ENCODE measurements around the gene TAPBP.
A peak's percentile ranks its signal among the peaks of the same experiment; 100 is the strongest.

TAPBP gene

DNA sequence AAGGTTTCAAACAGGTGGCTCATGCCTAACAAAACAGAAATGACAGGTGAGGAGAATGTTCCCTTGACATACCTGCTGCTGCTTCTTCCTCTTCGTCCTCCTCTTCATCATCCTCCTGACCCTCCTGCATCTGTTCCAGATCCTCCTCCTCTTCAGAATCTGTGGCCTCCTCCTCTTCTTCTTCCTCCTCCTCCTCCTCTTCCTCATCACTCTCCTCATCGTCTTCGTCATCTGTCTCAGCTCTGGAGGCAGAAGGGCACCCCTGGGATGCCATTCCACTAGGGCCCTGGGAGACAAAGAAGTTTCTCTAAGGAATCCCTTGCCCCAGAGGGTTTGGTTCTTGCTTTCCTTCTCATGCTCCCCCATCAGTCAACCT, 6.0 kb upstream of the TAPBP start:
- DNase-seq = no peak

DNA sequence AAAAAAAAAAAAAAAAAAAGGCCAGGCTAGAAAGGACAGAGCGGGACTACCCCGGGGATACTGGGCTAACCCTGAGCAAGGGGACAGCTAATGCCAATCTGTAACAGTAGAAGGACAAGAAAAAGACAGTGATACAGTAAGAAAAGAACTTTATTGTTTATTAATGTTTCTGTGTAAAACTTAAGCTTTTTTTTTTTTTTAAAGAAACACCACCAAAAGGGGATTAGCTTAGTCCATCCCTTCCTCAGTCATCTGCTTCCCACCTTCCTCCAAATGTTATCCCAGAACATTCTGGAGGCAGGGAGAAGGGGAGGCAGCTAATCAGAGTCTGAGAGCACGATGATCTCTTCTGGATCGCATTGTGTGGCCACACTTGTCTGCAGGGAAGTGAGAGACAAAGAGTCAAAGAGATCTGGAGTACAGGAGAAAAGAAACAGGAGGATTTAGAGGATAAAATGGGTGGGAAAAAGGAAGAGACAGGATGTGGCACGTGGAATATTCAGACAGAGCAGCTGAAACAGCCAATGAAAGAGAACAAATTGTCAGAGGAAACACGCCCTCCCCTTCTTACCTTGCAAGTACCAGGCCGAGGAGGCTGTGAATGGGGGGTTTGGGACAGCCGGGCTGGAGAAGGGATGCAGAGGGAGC, 4.7 kb upstream of the TAPBP start:
- no peak for DNase-seq

DNA sequence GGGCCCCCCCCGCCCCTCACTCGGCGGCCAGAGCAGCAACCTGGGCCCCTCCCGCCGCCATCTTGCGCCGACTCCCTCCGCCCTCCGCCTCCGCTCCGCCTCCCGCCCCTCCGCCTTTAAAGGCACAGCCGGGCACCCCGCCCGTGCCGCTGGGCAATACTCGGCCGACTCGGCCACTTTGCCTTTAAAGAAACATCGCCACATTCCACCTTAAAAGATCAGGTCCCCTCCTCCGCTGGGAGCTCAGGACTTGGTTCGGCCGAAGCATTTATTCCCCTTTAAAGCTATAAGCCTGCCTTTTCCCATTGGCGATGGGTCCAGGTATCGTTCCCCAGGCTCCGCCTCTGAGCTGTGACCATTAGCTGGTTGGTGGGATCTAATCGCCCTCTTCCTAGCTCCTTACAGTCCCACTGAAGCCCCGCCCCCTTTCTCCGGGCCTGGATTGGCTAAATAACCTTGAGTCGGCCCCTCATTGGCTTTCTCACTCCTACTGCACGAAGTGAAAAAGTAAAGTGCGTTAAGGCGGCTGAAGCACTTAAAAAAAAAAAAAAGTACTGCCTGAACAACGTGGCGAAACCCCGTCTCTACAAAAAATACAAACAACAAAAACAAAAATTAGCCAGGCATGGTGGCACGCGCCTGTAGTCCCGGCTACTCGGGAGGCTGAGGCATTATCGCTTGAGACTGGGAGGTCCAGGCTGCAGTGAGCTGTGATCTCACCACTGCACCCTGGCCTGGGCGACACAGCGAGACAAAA, 4.0 kb upstream of the TAPBP start, which contains the start of gene ZBTB22:
ZBTB22 (minus strand) TSS at position 76 of the 757 bp plus-strand sequence. CDS start 828 bp downstream, outside the sequence.
- peak; percentile 99 for DNase-seq

DNA sequence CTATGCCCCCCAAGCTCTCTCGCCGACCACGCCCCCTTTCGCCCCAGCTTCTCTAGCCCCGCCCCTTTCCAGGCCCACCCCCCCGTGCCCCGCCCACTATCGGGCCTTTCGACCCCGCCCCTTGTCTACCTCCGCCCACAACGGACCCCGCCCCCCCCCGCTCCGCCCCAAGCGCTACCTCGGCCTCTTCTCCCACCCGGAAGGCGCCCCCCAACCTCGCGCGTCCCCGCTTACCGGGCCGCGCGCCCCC, 3.5 kb upstream of the TAPBP start:
- no peak for DNase-seq

DNA sequence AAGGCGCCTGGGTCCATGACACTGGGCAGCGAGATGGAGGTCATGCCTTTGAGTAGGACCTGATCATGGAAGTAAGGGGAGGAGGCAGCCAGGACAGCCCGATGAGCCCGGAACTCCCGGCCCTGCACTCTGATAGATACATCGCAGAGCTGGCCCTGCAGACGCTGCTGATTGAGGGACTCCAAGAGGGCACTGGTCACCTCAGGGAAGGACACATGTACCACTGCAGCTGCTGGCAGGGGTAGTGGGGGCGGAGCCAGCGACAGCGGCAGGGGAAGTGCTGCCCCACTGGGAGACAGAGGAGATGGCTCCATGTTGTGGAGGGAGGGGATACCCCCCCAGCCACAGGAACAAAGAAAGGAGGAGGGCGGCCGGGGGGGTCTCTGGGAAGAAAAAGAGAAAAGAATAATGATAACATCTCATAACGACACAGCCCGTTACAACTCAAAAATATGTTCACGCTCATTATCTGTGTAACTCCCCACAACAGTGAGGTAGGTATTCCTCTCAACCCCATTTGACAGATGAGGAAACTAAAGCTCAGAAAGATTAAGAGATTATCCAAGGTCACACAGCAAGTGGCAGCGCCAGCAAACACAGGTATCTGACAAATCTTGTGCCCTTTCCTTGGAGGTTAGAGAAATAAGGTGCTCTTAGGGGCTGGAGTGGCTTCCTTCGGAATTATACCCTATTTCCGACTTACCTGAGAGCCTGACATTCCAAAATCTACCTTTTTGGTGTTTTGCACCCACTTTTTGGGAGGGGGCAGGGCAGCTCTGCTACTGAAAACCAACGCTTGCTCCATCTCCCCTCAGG, 2.9 kb upstream of the TAPBP start:
- no peak for DNase-seq

DNA sequence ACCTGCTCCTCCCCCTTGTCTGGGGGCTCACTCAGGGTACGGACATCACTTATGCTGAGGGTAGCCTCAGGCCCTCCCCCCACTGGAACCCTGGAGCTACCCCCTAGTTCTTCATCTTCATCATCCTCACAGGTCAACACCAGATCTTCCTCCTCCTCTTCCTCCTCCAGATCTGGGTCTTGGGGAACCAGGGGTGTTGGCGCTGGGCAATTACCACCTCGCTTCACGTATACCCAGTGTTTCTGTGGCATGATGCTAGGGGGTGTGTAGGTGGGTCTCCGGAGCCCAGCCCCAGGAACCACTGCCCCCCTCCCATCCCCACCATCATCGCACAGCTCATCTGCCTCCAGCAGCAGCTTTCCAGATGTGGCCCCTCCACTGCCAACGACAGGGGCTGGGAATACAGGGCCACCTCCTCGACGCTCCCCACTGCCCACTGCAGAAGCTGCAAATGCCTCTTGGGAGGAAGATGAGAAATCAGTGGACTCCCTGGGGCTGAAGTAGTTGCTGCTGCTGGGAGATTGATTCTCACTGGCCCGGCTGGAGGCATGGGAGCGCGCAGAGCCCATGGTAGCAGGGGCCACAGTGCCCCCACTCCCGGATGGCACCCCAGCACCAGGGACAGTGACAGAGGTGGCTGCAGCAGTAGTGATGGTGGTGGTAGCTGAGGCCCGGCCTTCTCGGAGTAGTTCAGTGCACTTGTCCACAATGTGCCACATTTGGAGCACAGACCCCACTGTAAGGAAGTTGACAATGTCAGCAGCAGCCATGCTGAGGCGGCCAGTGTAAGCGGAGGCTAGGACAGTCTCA, 2.1 kb upstream of the TAPBP start:
- no peak for DNase-seq

DNA sequence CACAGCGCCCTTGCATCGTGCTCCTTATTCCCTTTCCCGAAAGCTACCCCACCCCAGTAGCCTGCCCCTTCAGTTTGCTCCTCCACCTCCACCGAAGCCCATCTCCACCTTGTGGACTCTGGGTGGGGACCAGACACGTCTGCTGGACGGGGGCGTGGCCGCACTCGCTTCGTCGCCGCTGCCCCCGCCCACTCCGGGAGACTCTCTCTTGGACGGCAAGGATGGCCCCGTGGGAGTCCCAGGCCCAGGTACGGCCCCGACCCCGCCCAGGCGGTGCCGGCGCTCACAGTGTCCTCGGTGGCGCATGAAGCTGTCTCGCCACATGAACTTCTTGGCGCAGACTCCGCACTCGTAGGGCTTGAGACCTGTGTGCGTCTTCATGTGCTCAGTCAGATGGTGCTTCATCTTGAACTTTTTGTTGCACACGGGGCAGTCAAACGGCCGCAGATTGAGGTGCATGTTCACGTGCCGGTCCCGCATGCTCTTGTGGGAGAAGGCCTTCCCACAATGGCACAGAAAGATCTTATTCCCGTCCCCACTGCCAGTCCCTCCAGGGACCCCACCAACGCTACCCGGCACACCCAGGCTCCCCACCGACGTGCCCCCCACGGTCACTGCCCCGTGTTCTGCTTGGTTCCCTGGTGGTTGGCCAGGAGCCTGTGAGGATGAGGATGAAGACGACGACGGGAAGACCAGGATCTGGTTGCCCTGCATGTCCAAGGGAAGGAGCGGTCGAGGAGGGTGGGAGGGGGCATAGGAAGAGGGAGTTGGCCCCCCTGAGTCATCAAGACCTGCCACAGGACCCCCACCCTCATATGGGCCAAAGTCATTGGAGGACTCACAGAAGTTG, 1.3 kb upstream of the TAPBP start:
- DNase-seq = no peak

DNA sequence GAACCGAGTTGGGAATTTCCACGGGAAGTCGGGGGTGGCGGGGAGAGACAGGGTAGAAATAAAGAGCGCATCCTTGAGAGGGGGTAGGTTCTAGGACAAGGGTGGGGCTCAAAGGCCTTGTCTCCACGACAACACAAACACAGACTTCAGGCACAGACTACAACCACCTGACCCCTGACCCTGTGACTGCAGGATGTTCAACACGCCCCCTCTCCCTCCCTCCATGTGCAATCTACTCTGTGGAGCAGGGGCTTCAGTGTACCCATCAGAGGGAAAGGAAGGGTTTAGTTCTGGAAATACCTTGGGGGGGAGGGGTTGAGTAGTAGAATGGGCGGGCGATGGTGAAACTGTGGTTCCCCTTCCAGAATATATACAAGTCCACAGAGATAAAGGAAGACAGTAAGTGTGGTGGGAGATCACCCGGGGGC, 651 bp upstream of the TAPBP start:
- DNase-seq = peak; percentile 74

DNA sequence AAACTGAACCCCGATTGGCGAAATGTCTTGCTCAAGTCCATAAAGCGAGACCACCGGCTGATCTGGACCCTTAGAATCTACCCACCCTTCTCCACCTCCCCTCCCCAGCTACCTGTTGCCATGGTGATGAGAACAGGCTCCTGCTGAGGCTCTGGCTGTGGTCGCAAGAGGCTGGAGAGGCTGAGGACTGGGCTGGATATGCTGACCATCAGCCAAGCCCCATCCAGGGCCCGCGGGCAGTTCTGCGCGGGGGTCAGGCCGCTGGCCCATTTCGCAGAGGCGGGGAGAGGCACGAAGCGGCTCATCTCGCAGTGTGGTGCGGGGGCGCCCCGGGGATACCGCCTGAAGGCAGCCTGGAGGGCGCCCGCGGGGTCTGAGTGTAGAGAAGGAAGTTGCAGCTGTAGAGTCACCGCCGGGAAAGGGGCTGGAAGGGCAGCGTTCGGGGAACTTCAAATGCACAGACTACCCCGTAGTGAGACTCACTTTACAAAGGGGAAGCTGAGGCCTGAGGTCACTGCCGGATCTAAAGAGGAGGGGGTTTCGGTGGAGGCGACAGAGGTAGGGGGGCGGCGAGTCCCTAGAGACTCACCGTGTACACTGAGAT, 671 bp downstream of the TAPBP start:
- no peak for DNase-seq

DNA sequence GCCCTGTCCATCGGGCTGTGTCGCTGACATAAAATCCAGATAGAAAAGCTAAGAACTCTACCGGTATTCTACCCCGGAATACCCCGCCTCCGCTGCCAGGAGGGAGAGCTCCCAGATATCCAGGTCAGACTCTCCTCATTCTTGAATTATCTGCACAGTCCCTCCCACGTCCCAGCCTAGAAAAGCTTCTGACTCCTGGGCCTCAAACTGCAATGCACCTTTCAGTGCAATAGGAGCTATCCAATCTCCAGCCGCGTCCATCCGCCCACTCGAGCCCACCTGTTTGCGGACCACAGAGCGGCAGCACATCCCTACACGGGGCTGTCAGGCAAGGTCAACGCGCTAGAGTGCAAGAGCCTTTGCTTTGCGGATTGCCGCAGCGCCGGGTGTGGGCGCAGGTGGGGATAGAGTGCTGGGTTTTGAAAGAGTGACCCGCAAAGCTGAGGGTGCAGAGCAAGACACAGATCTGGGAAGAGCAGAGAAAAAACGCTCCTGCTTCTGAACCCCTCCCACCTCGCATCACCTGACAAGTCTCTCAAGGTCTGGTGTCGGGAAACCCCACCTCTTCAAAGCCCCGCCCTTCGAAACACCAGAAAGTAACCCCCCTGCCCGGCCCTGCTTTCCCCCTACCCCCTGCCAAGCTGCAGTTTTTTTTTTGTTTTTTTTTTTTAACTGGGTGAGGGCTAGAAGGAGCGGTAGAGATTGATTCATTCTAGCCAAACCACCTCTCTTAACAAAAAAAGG, 1.3 kb downstream of the TAPBP start:
- peak; percentile 46 for DNase-seq

DNA sequence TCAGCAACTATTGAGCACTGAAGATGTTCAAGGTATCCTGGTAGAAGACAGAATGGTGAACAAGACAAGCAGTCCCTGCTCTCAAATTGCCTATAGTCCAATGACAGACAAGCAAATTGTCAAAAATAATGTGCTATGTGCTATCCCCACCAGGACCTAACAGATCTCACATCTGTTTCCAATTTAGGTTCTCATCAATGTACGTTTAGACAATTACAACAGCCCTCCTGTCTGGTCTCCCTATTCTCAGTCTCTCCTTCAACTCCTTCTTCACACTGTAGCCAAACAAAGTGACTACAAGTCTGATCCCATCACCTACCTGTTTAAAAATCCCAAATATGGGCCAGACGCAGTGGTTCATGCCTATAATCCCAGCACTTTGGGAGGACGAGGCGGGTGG, 7.5 kb downstream of the TAPBP start:
- no peak for DNase-seq

DNA sequence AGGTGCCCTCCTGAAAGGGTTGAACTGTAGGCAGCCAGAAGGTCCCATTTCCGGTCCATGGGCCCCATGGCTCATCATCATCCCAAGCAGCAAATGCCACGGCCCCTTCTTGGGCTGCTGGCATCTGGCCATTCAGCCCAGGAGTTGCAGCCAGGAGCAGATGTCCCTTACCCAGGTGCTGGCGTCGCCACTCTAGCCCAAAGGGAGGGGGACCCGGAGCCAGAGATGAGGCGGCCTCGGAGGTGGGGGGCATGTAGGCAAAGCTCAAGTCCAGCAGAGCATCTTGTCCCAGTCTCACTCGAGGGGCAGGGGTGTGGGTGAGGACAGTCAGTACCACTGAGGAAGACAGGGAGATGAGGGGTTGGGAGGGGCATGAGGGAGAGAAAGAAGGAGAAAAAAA, 8.8 kb downstream of the TAPBP start:
- no peak for DNase-seq

DNA sequence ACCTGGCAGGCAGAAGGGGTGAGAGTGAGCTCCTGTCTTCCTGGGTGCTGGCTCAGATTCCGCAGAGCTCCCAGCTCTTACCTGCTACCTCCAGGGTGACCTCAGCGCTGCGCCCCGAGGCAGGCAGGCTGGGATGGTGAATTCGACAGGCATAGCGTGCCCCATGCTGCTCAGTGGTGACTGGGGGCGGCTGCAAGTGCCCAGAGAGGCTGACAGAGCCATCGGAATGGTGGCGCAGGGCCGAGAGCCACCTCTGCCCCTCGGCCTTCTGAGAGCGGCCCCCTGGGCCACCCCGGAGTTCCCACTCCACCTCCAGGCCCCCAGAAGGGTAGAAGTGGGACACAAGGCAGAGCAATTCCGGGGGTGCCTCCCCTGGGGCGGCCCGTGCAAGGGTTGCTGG, 9.7 kb downstream of the TAPBP start:
- DNase-seq = no peak

DNA sequence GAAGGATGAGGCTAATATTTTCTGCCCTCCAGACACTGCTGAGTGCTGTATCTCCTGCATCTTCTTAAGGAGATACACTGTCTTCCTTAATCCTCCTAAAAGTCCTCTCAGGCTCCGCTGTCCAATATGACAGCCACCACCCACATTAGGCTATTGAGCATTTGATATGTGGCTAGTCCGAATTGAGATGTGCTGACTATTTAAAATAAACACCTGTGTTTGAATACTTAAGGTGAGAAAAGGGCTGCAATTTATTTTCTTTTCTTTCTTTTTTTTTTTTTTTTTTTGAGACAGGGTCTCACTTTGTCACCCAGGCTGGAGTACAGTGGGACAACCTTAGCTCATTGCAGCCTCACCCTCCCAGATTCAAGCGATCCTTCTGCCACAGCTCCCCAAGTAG, 12.0 kb downstream of the TAPBP start:
- no peak for DNase-seq

DNA sequence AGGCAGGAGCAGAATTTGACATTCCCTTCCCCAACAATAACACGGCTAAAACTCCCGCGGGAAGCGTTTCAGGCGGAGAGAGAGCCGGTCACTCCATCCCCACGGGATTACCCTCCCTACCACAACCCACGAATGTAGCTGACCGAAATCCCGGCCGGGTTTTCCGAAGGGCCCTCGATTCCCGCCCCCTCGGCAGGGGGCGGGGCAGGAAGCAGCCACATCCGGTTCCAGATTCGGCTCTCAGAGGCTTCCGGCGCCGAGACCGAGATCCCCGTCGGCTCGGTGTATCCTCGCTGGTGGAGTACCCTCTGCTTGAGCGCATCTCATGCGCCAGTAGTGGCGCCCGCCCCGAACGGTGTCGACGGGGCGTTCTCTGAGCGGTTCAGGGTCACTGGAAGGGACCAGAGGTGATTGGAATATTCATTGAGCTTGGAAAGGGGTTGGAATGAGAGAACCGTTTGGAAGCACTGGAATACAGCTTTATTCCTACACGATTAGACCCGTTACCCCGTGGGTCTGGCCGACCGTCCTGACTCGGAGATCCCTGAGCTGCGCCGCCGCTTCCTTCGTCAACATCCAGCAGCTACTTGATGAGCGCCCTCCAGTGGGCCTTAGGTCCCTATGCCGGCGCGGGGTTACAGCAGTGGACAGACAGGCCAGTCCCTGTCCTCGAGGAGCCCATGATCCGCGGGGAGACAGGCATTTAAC, 14.5 kb downstream of the TAPBP start:
- peak; percentile 95 for DNase-seq

DNA sequence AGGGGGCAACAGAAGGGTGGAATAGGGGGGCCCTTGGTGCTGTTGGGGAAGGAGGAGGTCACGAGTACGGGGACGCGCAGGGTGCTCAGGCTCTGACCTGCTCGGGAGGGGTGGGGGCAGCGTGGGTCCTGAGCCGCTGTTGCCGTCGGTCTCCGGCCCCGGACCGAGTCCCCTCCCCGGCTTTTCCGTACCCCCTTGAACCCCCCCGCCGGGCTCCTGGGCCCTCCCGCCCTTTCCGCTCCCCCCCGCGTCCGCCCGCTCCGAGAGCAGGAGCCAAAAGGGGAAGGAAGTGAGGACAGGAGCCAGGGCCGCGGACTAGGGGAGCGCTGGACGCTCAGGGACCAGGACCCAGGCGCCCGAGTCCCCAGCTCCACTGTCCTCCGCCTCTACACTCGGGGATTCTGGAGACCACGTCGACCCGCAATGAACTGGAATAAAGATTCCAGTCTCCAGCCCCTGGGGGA, 15.1 kb downstream of the TAPBP start, which contains the start of gene RGL2:
RGL2 (minus strand) TSS at position 170 of the 464 bp plus-strand sequence. CDS start 332 bp downstream, outside the sequence.
- DNase-seq = peak; percentile 60

DNA sequence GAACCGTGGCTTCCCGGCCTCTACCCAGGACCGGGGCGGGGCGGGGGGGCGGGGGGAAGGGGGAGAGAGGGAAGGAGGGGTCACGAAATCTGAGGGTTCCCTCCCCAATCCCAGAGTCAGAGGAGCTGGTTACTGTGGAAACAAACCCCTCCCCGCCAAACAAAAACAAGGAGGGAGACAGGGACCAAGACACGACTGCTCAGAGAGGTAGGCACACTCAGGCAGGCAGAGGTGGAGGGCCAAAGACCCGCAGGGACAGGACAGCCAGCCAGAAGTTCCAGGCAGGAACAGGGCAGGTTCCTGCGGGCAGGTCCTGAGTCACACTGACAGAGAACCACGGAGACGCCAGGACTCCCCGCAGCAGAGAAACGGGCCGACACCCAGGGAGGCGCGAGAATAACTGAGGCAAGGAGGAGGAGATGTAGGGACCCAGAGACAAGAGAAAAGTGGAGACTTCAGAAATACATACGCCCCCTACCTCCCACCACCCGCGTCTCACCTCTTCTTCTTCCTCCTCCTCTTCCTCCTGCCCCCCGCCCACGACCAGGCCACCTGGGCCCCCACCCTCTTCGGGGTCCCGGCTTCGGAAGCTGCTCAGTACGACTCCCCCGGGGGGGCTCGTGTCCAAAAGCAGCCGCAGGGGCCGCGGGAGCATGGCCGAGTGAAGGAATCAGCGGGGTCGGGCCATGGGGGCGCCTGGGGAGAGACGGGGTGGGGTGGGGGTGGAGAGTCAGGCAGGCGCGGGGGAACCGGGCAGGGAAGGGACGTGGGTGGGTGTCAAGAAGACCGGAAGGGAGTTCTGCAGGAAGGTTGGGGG, 15.7 kb downstream of the TAPBP start:
- peak; percentile 83 for DNase-seq

DNA sequence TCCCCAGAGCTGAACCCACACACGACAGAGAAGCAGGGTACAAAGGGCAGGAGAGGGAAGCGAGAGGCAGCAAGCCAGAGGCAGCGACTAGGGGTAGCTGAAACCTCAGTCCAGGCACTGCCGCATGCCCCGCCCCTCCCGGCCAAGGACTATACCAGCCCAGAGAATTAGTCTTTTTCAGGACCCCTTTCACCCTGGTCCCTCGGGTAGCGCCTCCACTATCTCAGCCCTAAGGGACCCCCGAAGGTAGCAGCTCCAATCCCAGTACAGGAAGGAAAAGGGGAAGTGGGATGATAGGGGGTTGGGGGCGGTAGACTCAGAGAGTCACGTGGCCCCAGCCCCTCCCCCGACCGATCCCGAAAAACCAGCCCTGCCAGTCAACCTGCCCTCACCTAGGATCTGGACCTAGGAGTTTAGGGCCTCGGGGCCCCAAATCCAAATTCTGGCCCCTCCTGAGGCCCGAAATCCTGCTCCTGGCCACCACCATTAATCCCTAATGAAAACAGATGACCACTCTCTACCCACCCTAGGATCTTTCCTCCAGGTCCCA, 16.4 kb downstream of the TAPBP start:
- DNase-seq = no peak

All from fibroblast of skin of scalp (primary cell).